ENCODE measurements around the gene MOB3C.
A peak's percentile ranks its signal among the peaks of the same experiment; 100 is the strongest.

DNA sequence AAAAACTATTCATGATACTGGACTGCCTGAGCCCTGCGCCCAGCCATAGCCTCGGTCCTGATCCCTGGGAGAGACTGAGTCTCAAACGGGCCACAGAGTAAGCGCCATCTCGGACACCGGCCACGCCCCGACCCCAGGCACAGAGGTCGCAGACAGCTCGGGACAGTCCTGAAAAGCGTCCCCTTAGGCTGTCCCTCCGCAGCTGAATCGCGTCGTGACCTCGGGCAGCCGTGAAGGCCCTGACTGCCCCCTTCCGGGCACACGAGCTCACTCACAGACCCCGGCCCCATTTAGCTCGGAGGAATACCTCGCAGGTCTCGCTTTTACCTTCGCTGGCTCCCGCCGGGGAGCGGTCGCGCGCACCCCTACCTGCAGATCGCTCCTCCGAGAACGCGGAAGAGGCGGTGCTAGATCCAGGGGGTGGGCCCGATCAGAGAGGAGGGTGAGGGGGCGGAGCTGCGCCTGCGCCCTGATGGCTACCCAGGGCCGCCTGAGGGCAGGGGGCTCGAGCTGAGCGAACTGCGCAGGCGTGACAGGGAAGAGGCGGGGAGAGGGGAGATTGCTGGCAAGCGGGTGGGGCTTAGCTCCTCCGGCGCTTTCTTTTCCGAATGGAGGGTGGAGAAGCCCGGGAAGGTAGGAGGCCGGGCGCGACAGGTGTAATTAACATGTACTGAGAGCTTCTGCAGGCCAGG lies 12.6 kb downstream of the MOB3C start, which contains the start of gene MKNK1:
- TF ChIP-seq, protein P1, sequence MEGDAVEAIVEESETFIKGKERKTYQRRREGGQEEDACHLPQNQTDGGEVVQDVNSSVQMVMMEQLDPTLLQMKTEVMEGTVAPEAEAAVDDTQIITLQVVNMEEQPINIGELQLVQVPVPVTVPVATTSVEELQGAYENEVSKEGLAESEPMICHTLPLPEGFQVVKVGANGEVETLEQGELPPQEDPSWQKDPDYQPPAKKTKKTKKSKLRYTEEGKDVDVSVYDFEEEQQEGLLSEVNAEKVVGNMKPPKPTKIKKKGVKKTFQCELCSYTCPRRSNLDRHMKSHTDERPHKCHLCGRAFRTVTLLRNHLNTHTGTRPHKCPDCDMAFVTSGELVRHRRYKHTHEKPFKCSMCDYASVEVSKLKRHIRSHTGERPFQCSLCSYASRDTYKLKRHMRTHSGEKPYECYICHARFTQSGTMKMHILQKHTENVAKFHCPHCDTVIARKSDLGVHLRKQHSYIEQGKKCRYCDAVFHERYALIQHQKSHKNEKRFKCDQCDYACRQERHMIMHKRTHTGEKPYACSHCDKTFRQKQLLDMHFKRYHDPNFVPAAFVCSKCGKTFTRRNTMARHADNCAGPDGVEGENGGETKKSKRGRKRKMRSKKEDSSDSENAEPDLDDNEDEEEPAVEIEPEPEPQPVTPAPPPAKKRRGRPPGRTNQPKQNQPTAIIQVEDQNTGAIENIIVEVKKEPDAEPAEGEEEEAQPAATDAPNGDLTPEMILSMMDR (IDR thresholded peaks at IDR 0.05) = peak in 2 of 3 experiments; percentile 12 to 39
- TF ChIP-seq POLR2A (IDR thresholded peaks at IDR 0.05; ENCODE audit: low read depth) = peak; percentile 84

Data from esophagus muscularis mucosa (tissue), 3 donors.